ENCODE measurements around the gene FUBP3.

GRCh38 chr9:130670644-130671043 lies 91.3 kb downstream of the FUBP3 start:
- TF ChIP-seq CTCF (IDR thresholded peaks at IDR 0.05; ENCODE audit: low read length) (no peak), EZH2phosphoT487 (IDR thresholded peaks at IDR 0.05; ENCODE audit: low read length) (no peak)

All from MM.1S (cell line).